ENCODE measurements around the gene PPP1R1B. TPM values are rescaled to one million over a fixed set of nuclear protein-coding genes. Genes with fewer than 3 reads are reported as not detected.

Gene PPP1R1B
- total RNA-seq, 1 donor from 2014 or later, result not detected

GRCh38 chr17:39658760-39659159, 32.0 kb downstream of the PPP1R1B start:
- H3K27ac Mint-ChIP-seq, result peak overlapping the region; percentile 53
- H3K27me3 Mint-ChIP-seq, result no peaks in the 10 kb centered on the region
- intact Hi-C loops (cut with micrococcal nuclease), result loop anchor here (1.0 to 2.0 kb wide), 2 partner anchors 9 to 22 kb away; partner anchors contain the start of gene STARD3
- H3K9me3 Mint-ChIP-seq, result no peaks in the 10 kb centered on the region
- ChIA-PET CTCF (no interaction called here), POLR2A (no interaction called here)
- H3K4me1 Mint-ChIP-seq, result peaks cover 46% of the 10 kb centered on the region
- H3K4me3 Mint-ChIP-seq, result no peak overlapping the region
- TF ChIP-seq, protein P1, sequence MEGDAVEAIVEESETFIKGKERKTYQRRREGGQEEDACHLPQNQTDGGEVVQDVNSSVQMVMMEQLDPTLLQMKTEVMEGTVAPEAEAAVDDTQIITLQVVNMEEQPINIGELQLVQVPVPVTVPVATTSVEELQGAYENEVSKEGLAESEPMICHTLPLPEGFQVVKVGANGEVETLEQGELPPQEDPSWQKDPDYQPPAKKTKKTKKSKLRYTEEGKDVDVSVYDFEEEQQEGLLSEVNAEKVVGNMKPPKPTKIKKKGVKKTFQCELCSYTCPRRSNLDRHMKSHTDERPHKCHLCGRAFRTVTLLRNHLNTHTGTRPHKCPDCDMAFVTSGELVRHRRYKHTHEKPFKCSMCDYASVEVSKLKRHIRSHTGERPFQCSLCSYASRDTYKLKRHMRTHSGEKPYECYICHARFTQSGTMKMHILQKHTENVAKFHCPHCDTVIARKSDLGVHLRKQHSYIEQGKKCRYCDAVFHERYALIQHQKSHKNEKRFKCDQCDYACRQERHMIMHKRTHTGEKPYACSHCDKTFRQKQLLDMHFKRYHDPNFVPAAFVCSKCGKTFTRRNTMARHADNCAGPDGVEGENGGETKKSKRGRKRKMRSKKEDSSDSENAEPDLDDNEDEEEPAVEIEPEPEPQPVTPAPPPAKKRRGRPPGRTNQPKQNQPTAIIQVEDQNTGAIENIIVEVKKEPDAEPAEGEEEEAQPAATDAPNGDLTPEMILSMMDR (IDR thresholded peaks at IDR 0.05), result no peak
- no peak for ATAC-seq (ENCODE audit: low read depth)
- DNase-seq, result no peak
- peaks cover 45% of the 10 kb centered on the region for H3K36me3 Mint-ChIP-seq (ENCODE audit: low read depth)

DNA sequence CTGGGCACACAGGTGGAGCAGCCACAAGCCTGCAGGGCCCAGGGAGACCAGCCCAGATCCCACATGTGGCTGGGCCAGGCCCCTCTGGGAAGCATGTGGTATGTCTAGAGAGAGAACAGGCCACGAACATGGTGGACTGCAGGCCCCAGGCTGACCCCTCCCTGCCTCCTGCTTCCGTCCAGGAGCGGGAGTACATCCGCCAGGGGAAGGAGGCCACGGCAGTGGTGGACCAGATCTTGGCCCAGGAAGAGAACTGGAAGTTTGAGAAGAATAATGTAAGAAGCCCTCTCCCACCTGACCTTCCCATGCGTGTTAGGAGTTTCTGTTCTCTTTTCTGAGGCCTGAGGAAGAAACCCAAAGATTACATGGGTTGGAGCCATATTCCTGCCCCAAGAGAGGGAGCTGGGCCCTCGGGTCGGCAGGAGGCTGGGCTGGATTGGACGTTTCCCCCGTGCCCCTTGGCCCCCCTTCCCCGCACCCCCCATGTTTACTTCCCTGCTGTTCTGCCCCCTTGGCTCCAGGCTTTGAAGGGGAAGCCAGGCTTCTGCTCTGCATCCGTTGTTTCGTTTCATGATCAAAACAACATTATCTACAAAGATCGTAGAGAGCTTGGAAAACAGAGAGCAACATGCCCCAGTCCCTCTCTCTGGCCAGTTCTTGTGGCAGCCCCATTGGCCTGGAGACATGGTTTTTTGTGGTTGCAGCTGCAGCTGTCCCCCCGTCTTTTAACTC, 32.7 kb downstream of the PPP1R1B start:
- peak; percentile 70 for ATAC-seq (ENCODE audit: low read depth)
- no peak for DNase-seq
- Mint-ChIP-seq H3K27me3 (no peaks in the 10 kb centered on the region), H3K4me3 (peak overlapping the region; percentile 38), H3K27ac (peak overlapping the region; percentile 82), H3K9me3 (no peaks in the 10 kb centered on the region), H3K36me3 (ENCODE audit: low read depth) (peaks cover 46% of the 10 kb centered on the region), H3K4me1 (peaks cover 47% of the 10 kb centered on the region)
- intact Hi-C loops (cut with micrococcal nuclease), result loop anchor here (1.0 to 2.0 kb wide), 2 partner anchors 8 to 23 kb away; partner anchors contain the start of gene STARD3
- TF ChIP-seq, protein P1 (IDR thresholded peaks at IDR 0.05), result no peak
- POLR2A ChIA-PET, result interaction anchor here (0.6 to 1.1 kb wide), 5 partner anchors 9 to 96 kb away, joined by 3 to 8 read pairs (median 4); partner anchors contain the start of gene PGAP3
- CTCF ChIA-PET, result interaction anchor here (0.6 to 1.2 kb wide), 5 partner anchors 9 to 38 kb away, joined by 3 to 8 read pairs (median 3); partner anchors contain the start of gene PNMT

DNA sequence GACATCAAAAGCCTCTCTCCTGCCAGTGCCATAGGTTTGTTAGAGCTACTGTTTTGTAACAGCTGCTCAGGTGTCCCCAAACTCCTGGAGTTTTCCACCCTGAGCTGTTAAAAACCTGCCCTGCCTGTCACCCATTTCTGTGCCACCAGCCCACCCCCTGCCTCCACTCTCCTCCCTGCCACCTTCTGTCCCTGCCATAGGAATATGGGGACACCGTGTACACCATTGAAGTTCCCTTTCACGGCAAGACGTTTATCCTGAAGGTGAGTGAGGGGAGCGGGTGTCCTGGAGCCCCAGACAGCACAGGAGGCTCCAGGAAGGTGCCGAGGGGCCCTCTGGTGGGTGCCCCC, 33.2 kb downstream of the PPP1R1B start:
- Mint-ChIP-seq H3K36me3 (ENCODE audit: low read depth) (peaks cover 42% of the 10 kb centered on the region), H3K4me1 (peaks cover 48% of the 10 kb centered on the region), H3K27me3 (no peaks in the 10 kb centered on the region), H3K27ac (peak overlapping the region; percentile 82), H3K4me3 (peak overlapping the region; percentile 38), H3K9me3 (no peaks in the 10 kb centered on the region)
- CTCF ChIA-PET, result interaction anchor here (0.6 to 1.2 kb wide), 5 partner anchors 9 to 38 kb away, joined by 3 to 8 read pairs (median 3); partner anchors contain the start of gene PNMT
- ATAC-seq (ENCODE audit: low read depth) (no peak), DNase-seq (no peak)
- POLR2A ChIA-PET, result interaction anchor here (0.6 to 1.1 kb wide), 5 partner anchors 10 to 95 kb away, joined by 3 to 8 read pairs (median 4); partner anchors contain the start of gene PGAP3
- intact Hi-C loops (cut with micrococcal nuclease), result no loop called here
- TF ChIP-seq, protein P1 (IDR thresholded peaks at IDR 0.05), result no peak

DNA sequence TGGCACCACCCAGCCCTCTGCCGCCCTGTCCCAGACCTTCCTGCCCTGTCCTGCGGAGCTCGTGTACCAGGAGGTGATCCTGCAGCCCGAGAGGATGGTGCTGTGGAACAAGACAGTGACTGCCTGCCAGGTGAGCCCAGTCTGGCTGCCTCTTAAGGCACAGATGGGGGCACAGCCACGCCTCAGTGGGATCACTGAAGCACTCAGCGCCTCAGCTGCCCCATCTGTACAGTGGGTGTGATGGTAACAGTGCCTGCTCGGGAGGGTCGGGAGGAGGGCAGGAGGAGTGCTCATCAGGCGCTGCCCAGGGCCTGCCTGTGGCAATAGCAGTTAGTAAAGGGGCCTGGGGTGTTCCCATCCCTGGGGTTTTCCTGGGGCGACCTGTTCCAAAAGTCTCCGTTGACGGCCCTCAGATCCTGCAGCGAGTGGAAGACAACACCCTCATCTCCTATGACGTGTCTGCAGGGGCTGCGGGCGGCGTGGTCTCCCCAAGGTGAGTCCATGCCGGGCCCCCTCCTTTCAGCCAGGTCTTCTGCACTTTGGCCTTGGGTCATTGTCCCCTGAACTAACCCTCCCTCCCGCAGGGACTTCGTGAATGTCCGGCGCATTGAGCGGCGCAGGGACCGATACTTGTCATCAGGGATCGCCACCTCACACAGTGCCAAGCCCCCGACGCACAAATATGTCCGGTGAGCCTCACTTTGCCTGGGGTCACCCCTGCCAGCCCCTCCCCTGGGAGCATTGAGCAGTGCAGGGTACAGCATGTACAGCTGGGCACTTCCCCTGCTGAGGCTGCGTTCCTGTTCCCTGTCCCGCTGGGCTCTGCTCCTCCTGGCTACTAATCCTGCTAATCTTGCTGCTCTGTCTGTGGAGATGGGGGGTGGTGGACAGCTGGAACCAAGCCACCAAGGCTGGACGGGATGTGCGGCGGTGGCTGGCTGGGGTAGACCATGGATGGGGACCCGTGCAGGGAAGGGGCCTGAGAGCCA, 33.9 kb downstream of the PPP1R1B start:
- H3K36me3 Mint-ChIP-seq (ENCODE audit: low read depth), result peaks cover 36% of the 10 kb centered on the region
- DNase-seq, result no peak
- ChIA-PET POLR2A (interaction anchor here (0.6 kb wide), 1 partner anchor 11 kb away, joined by 3 read pairs; no protein-coding TSS in a partner anchor), CTCF (interaction anchor here (0.6 to 1.2 kb wide), 5 partner anchors 8 to 39 kb away, joined by 3 to 8 read pairs (median 3); partner anchors contain the start of gene PNMT)
- TF ChIP-seq, protein P1 (IDR thresholded peaks at IDR 0.05), result no peak
- peaks cover 46% of the 10 kb centered on the region for H3K4me1 Mint-ChIP-seq
- no peaks in the 10 kb centered on the region for H3K27me3 Mint-ChIP-seq
- no peak overlapping the region for H3K4me3 Mint-ChIP-seq
- no peak for ATAC-seq (ENCODE audit: low read depth)
- peak overlapping the region; percentile 42 for H3K27ac Mint-ChIP-seq
- intact Hi-C loops (cut with micrococcal nuclease), result no loop called here
- H3K9me3 Mint-ChIP-seq, result no peaks in the 10 kb centered on the region

Data from activated B cell treated with CpG ODN at 0.5 μM for 24 hours (primary cell).